GOT3 (cell line): ENCODE measurements around the gene SLC24A4.

ENCODE experiments used
- DNase-seq: peaks from one replicate; lab custom pipeline; 2025; ENCODE audit warnings: mixed read lengths; lab: John Stamatoyannopoulos, UW

SLC24A4 gene

DNA sequence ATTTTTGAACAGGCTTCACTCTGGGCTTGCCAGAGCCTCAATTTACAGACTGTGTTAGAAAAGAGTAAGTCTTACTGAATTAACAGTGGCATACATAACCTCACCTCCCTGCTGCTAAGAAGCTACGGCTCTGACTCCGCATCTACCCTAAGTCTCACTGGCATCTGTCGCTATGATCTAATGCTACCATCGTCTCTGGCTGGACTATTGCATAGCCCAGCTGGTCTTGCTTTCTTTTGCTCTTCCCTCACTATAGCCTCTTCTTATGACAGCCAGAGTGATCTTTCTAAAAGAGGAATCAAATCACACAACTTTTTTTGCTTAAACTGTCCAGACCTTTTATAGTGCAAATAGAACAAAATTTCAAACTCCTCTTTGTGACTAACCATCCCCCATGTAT lies 81.1 kb downstream of the SLC24A4 start:
- no peak for DNase-seq

DNA sequence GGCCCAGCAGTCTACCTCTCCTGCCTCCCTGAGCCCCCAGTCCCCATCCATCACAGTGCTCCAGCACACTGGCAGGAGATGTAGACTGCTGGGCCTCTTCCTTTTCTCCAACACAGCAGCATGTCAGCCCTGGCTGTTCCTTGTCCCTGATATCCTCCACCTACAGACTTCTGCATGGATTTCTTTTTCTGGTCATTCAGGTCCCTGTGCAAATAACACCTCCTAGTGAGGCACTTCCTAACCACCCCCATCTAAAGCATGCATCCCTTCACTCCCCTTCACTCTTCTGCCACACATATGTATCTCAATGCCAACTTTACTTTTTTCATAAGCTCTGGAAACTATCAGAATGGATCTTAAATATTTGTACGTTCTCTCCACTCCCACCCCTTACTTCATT lies 81.5 kb downstream of the SLC24A4 start:
- DNase-seq: no peak

DNA sequence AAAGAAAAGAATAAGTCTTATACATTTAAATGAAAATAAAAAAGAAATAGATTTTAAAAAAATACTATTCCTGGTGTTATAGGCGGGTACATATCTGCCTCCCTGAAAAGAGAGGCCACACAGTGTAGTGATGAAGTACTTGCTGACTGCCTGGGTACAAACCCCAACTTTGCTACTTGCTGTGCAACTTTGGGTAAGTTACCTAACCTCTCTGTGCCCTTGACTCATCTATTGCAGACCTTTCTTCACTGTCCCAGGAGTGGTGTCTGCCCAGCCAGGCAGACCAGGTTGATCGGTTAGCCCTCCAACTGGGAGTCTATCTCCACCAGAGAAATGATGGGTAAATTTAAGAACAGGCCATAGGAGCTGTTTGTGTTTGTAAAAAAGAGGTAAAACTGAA lies 82.0 kb downstream of the SLC24A4 start:
- no peak for DNase-seq

DNA sequence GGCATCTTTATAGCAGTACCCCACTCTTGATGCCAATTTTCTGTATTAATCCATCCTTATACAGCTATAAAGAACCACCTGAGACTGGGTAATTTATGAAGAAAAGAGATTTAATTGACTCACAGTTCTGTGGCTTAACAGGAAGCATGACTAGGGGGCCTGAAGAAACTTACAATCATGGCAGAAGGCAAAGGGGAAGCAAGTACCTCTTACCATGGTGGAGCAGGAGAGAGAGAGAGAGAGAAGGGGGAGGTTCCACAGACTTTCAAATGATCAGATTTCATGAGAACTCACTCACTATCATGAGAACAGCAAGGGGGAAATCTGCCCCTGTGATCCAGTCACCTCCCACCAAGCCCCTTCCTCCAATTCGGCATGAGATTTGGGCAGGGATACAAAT lies 84.4 kb downstream of the SLC24A4 start:
- no peak for DNase-seq

DNA sequence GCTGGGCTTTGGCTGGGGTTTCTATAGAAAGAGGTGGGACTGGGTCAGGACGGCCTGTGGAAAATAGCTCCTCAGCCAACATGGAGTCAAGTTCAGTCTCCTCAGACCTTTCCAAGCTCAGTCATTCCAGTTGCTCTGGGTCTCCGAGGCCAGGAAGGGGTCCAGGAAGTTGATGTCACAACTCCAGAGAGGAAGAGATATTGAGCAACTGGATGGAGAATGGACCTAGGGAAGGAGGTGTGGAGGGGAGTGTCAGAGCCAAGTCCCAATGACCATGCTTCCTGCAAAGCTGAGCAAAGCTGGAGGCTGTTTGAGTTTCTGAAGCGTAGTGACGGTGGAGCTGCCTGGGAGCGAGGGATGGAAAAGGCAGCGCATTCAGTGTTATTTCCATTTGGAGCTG lies 86.1 kb downstream of the SLC24A4 start:
- no peak for DNase-seq

DNA sequence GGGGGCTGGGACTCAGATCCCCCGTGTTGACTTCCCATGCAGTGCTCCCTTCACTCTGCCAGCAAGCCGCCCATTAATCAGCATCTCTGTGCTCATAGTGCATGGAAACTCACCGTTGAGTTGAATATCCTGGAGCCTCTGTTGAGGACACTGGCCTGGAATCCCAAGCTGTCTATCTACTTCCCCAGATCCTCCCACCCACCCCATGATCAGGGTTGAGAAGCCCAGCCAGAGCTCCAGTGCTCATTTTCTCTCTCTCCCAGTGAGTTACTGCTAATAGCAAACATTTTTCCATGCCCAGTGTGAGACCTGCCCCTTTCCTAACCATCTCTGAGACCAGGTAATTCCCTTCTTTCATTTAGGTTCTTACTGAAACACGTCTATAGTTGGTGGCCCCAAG lies 88.2 kb downstream of the SLC24A4 start:
- no peak for DNase-seq

DNA sequence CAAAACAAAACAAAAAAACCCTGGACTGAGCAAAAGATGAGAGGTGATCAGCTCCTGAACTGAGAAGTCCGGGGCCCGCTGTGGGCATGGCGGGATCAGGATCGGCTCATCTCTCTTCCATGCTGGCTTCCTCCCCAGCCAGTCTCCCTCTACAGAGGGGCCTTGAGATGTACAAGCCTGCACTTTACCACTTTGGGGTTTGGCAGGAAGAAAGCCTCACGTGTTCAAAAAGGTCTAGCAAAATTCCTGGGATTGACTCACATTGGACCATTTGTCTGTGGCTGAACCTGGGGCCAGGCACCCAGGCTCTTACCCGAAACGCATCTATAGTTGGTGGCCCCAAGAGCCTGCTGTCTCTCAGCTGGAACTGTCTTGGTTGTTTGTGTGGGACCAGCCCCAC lies 89.0 kb downstream of the SLC24A4 start:
- DNase-seq: no peak

DNA sequence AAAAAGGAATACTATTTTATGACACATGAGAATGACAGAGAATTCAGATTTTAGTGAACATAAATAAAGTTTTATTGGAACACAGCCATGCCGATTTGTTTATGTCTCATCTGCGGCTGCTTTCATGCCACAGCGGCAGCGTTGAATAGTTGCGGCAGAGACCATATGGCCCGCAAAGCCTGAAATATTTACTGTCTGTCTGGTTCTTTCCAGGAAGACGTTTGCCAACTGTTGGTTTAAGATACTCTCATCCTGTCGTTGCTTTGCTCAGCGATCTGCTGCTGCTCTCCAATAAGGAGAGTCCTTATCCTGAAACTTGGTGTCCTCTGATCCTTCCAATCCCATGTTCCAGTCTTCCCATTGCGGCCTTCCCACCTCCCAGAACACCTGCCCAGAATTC lies 89.9 kb downstream of the SLC24A4 start:
- no peak for DNase-seq

DNA sequence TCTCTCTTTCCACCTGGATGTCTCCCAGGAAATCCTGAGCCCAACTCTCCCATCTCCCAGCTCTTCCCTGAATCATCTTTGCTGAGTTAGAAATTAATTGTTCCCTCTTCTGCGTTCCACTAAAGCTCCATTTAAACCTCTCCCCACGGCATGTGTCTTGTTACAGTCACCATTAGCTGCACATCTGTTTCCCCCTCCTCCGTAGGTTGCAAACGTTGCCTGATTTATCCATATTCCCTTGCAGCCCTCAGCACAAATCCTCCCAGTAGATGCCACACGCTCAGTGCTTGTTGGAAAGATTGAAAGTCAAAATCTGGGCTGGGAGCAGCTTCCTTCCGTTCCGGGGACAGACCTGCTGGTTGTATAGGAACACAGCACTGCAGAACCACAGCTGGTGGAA lies 90.4 kb downstream of the SLC24A4 start:
- no peak for DNase-seq

DNA sequence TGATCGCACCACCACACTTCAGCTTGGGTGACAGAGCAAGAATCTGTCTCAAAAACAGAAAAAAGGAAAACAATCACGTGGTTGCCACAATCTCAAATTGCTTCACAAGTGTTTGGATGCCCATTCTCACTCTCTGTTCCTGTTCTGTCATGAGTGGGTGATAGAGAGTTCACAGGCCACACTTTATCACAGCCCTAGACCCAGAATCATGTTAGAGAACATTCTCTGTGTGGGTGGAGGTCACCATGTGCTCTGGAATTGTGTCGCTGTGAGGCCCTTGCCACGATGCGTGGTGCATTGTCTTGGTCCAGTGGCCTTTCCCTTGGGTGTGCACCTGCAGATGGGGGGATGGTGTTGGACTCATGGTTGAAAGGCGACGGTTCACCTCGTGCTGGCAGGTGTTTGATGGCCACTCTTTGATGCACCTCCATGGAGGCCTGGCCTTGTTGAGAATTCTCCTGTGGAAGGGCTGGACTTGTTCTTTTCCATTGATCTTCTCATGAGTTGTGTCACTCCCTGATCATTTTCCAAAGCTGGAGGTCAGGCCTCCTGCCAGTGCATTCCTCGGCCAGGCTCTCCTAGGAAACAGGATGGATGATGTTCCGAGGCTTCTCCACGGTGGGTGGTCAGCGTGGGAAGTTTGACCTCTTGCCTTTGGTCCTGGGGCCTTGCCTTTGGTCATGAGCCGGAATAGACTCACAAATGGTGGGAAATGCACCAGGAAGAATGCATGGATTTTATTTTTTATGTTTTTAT lies 91.9 kb downstream of the SLC24A4 start:
- no peak for DNase-seq

DNA sequence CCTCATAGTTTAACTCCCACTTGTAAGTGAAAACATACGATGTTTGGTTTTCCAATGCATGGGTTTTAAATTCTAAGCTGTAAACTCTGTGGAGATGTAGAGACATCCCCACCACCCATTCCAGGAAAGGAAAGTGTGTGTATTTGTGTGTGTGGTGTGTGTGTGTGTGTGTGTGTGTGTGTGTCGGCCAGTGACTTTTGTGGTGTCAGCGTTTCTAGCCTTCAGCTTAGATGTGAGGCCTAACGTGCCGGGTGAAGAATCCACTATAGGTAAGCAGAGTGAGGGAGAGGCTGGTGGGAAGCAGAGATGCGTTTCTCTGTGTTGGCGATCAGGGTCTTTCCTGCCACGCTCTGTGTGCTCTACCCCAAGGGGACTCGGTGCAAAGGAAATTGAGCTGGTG lies 93.0 kb downstream of the SLC24A4 start:
- DNase-seq: no peak

DNA sequence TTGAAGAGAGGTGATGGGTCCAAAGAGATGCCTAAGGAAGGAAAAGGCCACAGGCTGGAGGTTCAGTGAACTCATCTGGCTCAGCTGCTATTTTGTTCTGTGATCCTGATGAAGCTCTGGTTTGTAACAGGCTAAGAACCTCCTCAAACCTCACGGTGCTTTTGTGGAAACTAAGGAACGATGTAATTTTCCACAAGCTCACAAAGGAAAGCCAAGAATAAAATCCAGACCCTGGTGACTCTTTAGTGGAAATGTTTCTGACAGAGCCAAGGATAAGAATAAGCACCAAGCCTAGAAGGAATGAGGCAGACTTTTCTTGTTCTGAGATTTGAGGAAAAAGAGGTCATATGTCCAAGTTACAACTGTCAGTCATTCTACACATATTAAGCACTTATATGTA lies 93.6 kb downstream of the SLC24A4 start:
- DNase-seq: no peak

DNA sequence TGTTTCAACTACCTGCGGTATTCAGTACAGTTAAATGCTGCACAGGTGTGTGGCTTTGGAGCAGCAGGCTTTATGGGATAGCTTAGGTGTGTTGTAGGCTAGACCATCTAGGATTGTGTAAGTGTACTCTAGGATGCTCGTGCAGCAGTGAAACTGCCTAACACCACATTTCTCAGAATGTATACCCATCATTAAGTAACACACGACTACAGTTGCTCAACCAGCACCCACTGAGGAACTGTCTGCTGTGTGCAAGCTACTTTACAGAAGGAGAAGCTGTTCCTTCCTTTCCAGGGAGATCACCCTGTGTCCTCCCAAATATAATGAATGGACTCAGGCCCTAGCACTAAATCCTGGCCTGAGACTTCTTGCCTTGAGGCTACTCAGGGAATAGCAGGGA lies 94.8 kb downstream of the SLC24A4 start:
- DNase-seq: no peak

DNA sequence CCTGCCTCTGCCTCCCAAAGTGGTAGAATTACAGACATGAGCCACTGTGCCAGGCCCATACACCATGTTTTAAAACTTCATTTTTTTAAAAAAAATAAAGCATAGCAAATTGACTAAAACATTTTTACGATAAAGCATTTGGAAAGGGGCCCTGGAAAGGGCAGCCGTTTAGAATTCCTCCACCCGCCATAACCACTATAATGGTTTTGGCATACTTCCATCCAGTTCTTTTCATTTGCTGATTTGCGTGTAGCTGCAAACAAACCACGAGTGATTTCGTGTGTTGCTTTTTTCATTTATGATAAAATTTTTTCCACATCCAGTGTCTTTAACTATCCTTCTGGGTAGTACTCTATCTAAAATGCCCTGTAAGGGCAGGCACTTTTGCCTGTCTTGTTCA lies 98.8 kb downstream of the SLC24A4 start:
- DNase-seq: no peak

DNA sequence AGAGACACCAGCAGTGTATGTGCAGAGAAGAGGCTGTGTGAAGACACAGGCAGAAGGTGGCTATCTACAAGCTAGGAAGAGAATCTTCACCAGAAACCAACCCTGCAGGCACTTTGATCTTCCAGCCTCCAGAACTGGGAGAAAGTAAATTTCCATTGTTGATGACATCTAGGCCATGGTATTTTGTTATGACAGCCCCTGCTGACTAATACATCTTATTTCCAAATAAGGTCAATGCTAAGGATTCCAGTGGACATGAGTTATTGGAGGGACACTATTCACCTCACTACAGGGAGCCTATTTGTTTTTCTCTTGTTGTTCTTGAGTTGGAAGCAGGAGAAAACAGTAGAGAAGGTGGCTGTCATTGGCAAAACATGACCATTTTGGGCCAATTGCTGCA lies 102.1 kb downstream of the SLC24A4 start:
- DNase-seq: no peak

DNA sequence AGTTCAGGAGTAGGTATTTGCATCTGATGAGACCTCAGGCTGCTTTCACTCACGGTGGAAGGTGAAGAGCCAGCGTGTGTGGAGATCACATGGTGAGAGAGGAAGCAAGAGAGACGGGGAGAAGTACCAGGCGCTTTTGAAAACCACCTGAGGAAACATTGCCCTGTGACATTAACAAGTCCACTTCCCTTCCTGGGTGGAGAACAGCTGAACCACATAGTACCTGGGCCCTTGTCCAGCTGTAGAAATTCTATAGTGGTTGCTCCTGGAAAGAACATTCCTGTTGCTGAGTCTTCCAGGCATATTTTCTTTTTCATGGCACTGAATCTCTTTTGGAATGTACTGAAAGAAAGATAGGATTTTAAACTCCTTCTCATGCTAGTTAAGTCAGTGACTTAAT lies 103.3 kb downstream of the SLC24A4 start:
- DNase-seq: no peak

DNA sequence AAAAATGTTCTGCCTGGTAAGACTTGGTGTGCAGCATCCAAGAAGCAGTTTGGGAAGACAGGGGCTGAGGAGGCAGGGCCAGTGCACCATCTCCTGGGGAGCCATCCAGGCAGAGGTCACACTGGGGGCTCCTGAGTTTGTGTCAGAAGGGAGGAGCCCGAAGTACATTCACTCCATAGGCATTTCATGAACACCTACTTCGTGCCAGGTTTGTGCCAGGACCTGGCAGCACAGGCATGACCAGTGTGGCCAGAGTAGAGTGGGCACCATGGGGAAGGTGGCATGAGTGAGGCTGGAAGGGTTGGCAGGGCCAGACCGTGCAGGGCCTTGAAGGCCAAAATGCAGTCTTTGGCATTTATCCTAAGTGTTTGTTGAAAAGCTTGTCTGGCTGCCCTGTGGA lies 104.1 kb downstream of the SLC24A4 start:
- DNase-seq: no peak

DNA sequence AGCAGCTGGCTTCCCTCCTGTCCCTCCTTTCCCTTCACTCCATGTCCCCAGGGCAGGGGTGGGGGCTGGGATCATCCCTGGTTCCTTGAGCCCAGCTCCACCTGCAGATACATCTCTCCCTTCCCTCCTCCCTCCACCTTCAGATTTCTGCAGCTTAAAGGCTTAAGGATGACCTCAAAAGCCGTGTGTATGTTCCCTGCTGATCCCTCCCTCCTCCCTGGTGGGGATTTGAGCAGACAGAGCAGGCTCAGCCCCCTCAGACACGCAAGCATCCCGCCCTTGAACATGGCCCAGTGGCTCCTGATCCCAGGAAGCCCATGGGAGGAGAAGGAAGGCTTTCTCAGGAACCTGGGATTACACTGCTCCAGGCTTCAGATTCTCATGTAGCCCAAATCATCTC lies 107.7 kb downstream of the SLC24A4 start:
- DNase-seq: no peak

DNA sequence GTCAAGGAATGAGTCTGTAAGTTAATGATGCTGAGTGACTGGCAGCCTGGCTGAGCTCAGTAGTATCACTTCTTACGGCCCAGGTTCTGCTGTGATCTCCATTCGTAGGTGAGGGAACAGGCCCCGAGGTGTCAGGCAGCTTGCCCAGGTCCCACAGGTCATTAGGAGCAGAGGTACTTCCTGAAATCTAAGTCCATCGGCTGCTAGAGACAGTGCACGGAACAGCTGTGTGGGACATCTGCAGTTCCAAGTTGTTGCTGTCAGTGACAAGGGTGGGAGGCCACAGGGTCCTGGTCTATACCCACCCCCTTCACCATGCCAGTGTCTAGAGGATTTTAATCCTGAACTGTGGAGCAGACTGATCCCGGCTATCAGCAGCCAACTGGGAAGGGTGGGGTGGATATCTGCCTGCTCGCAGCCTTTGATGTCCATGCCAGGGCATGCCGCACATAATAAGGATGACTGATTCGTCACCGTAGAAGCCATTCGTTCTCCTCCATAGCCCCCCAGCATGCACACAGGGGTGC lies 108.3 kb downstream of the SLC24A4 start:
- DNase-seq: no peak

DNA sequence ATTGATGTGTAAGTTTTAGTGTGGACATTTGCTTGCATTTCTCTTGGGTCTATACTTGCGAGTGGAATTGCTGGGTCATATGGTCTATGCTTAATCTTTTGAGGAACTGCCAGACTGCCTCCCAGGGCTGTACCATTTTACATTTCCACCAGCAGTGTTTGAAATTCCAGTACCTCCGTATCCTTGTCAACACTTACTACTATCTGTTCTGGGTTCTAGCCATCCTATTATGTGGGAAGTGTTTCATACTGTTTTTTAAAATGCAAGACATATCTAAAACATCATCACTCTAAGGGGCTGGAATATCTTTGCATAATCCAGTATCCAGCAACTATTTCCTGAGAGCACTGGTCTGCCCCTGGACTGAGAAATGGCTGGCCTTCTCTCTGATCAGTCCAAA lies 110.4 kb downstream of the SLC24A4 start:
- no peak for DNase-seq

DNA sequence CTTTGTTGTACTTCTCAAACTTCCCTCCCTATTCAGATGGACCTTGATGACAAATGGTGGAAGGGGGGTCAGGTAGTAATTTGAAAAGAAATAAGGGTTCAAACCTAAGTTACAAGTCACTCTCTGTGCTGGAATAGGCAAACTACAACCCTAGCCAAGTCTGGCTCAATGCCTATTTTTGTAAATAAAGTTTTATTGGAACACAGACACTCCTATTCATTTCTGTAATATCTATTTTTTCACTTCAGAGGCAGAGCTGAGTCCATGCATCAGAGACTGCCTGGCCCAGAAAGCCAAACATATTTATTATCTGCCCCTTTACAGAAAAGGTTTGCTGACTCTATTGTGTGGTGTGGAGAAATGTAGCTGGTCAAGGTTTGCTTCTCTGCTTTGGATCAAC lies 112.2 kb downstream of the SLC24A4 start:
- DNase-seq: no peak

DNA sequence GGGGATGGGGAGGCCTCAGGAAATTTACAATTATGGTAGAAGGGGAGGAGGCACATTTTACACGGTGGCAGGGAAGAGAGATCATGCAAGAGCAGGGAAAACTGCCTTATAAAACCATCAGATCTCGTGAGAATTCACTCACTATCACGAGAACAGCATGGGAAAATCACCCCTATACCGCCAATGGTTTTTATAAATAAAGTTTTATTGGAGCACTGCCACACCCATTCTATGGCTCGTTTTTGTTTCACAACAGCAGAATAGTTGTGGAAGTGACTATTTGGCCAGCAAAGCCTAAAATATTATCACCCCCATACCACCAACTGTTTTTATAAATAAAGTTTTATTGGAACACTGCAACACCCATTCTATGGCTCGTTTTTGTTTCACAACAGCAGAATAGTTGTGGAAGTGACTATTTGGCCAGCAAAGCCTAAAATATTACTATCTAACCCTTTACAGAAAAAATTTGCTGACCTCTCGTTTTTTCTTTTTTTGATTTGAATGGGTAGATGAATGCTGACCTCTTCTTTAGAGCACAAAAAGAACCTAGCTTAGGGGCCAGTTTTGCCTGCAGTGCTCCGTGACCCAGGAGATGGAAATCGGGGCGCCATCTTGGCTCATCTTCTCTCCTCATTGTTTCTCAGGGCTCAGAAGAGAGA lies 113.3 kb downstream of the SLC24A4 start:
- DNase-seq: no peak

DNA sequence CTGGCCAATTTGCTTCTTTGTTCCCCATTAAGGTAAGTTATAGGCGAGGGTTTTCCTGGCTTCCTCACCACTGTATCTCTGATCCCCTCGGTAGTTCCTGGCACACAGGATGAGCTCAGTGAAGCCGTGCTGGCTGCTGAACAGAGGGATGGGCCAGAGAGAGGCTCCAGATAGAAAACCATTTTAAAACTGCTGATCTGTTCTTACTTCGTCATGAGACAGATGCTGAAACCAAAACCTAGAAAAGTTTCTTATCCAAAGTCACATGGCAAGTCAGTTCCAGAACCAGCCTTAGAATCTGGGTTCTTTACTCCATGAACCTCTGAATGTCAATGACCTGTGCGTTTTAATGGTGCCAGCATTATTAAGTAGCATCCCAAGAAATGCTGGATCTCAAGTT lies 114.3 kb downstream of the SLC24A4 start:
- no peak for DNase-seq
